NCI-H2227 (cell line): ENCODE data around the gene MERTK.
"Not testable (repeated sequence)": the region's sequence is repeated elsewhere in the genome, so short reads cannot be mapped to it uniquely, and the experiment has no call there.

Experiments used
- DNase-seq: peaks from one replicate; lab custom pipeline; 2025; ENCODE audit not compliant: unreplicated experiment; lab: John Stamatoyannopoulos, UW

The MERTK gene

GRCh38 chr2:111897924-111898702 lies at the start of gene MERTK:
Gene MERTK, plus strand, starts transcription at chr2:111898607. Its CDS starts 129 bp downstream, at chr2:111898736.
- peak; percentile 89 for DNase-seq

DNA sequence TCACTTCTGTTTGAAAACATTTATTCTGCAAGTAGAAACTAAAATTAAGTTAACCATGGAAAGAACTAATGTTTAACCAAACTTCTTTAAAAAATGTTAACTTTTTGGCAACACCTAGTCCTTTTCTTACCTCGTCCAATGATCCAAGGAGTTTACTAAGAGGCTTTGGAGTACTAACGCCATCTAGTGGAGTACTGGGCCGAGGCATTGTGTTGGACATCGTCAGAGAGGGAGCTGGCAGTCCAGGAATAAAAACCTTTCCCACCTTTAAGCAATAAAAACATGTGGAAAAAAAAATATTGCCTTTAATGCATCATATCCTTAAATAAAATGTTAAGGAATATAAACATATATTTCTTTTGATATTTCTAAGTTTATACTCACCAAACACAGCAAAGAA lies 47.8 kb upstream of the MERTK start:
- DNase-seq: peak; percentile 49

DNA sequence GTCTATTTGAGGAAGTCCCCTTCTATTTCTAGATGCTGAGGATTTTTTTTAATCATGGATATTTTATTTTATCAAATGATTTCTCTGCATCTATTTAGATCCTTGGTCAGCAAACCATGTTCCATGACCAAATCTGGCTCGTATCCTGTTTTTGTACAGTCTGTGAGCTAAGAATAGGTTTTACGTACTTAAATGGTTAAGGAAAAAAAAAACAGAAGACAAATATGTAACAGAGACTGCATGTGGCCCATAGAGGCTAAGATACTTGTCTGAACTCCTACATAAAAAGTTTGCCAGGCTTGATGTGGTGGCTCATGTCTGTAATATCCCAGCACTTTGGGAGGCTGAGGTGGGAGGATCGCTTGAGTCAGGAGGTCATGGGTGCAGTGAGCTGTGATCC lies 45.9 kb upstream of the MERTK start:
- DNase-seq: not testable (repeated sequence)

- not testable (repeated sequence) for DNase-seq
Measured at GRCh38 chr2:111860005-111860404, 38.4 kb upstream of the MERTK start.

- not testable (repeated sequence) for DNase-seq
Measured at GRCh38 chr2:111865124-111865523, 33.3 kb upstream of the MERTK start.

- not testable (repeated sequence) for DNase-seq
Measured at GRCh38 chr2:111872806-111873205, 25.6 kb upstream of the MERTK start.

- peak; percentile 94 for DNase-seq
Measured at GRCh38 chr2:111883661-111884591, 14.5 kb upstream of the MERTK start, which contains the start of gene ANAPC1. Gene ANAPC1, minus strand, starts transcription at chr2:111884193. Its CDS starts 3,368 bp downstream, at chr2:111880825.

DNA sequence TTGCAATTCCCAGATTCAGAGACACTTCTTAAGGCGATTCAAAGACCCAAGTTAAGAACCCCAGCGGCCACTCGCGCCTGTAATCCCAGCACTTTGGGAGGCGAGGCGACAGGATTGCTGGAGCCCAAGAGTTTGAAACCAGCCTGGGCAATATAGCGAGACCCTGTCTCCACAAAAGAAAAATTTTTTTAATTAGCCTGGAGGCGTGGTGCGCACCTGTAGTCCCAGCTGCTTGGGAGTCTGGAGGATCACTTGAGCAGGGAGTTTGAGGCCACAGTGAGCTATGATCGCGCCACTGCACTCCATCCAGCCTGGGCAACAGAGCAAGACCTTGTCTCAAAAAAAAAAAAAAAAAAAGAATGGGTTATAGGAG lies 13.8 kb upstream of the MERTK start:
- no peak for DNase-seq

DNA sequence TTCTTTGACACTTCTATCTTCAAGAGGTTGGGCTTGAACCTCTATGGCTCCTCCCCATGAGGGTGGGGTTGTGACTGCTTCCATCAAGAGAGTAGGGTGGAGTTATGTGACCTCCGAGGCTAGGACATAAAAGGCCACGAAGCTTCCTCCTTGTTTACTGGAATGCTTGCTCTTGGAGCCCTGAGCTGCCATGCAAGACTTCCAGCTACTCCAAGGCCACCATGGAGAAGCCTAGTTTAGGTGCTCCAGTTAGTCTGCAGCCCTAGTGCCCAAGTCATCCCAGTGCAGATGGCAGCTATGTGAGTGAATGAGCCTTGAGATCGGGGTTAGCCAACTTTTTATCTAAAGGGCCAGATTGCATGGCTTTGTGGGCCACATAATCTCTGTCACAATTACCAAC lies 2.4 kb upstream of the MERTK start:
- DNase-seq: no peak

GRCh38 chr2:111896576-111896975 lies 1.8 kb upstream of the MERTK start:
- DNase-seq: no peak

DNA sequence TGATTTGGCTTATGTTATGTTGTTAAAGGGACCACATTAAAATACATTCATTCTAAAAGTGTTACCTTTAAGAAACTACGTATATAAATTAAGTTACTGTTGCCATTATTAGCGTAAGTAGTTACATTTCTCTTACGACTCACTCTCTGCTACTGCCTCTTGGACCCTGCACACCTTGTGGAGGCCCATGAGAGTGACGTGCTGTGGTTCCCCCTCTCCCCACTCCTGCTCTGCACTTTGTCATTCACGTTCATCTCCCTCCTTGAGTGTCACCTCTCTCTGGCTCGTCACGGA lies 830 bp upstream of the MERTK start:
- no peak for DNase-seq

- no peak for DNase-seq
Measured at GRCh38 chr2:111898703-111899514, 502 bp downstream of the MERTK start.

GRCh38 chr2:111900859-111901258 lies 2.5 kb downstream of the MERTK start:
- DNase-seq: peak; percentile 54

GRCh38 chr2:111903516-111903915 lies 5.1 kb downstream of the MERTK start:
- DNase-seq: no peak

- no peak for DNase-seq
Measured at GRCh38 chr2:111903930-111904439, 5.6 kb downstream of the MERTK start.

DNA sequence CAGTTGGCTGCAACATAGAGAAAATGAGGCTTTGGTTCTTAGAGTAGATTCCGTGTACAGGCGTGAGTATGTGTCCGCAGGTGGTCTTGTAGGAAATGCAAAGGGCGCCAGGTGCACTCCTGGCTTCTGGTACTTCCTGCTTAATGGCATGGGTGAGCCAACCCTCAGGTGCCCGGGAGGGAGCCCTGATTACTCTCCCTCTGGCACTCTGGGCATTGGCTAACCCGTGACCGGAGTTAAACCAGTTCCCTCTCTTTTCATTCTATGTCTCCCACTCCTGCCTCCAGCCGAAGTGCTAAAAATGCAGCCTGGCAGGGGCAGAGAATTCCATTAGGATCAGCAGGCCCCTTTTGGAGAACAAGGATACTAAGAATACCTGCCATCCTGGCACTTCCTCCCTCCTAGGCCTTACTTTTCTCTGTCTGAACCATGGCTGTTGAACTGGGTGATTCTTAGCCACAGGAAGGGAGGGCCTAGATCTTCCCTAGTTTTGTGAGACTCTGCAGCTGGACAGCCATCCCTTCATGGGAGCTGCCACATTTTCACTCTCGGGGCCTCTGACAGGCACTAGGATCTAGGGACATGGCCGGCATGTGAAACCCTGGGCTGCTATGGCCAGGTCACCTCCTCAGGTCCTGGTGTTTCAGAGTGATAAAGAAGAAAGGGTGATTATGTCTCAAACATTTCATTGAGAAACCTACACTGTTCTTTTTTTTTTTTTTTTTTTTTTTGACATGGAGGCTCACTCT lies 6.5 kb downstream of the MERTK start:
- no peak for DNase-seq

DNA sequence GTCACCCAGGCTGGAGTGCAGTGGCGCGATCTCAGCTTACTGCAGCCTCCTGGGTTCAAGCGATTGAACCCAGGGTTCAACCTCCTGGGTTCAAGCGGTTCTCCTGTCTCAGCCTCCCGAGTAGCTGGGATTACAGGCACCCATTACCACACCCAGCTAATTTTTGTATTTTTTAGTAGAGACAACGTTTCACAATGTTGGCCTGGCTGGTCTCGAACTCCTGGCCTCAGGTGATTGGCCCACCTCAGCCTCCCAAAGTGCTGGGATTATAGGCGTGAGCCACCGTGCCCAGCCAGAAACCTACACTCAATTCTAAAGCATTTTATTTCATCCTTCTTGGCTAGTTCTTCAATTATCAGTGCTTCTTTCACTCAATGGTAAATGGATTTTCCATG lies 7.1 kb downstream of the MERTK start:
- not testable (repeated sequence) for DNase-seq

DNA sequence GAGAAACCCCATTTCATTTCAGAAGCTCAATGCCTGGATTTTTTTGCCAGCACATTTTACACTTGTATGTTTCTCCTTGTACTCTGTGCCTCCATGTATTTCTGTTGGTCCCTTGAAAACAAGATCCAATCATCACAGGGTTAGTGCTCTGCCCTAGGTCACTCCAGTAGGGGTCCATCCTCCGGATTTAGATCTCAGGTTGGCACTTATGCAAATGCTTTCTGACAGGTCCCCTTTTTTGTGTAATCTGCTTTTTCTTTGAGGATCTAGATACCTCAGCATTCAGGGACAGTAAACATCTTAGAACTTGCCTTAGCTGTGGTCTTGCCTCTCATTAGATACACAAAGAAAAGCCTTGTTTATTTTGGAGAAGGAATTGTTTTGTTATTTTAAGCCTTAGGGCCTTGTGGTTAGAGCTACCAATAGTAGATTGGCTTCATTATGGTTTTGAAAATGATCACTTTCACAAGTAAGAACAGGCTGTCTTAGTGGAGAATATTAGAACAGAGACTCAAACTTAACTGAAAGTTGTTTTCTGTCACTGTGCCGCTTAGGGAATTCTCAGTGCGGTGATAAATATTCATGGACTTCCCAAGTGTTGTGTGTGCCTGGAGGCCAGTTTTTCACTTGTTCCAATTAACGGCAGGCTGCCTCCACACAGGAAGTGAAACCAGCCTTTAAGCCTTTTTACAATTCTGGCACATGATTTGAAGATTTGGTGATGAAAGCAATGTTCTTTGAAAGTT lies 7.8 kb downstream of the MERTK start:
- no peak for DNase-seq

- no peak for DNase-seq
Measured at GRCh38 chr2:111908578-111908977, 10.2 kb downstream of the MERTK start.

DNA sequence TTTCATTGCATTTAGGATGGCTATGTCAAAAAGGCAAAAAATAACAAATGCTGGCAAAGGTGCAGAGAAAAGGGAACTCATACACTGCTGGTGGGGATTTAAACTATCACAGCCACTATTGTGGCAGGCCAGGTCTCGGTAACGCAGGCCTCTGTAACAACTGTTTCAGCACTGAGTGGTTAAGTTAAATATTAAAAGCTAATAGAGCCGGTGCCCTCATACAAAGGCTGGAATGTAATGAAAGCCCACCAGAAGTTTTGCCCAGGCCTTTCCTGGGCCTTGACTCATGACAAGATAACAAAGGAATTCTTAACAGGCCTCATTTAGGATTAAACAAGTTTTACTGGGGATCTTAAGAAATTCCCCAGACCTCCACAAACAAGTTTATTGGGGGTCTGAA lies 10.7 kb downstream of the MERTK start:
- DNase-seq: no peak
